ENCODE results near the gene TDP2.

Gene TDP2

DNA sequence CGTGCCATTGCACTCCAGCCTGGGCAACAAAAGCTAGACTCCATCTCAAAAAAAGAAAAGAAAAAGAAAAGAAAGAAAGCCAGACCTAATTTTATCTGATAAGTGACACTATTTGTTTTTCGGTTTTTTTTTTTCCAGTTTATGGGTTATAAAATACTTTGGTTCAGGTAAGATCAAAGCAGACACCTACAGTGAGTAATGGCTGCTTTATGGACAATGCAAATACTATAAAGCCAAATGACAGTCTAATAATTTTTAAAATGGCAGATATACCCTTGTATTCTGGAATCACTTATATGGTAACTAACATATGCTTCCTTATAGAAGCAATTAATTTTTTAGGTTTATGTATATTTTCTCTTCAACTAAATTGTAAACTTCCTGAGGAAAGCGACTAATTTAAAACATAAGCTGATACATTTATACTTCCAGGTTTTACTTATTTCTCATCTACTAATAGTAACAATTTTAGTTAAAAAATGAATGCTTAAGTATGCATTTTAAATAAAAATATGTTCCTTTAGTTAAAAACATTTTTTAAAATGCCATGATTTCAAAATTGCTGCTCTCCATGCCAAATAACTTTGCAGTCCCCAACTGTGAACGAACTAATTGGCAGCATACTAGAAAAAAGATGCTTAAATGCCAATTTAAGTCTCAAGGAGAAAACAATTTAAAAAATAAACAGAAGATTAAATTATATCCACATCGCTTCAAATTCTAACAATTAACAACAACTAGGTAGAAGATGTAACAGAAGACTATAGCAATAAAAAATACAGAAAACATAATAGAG, 59.2 kb downstream of the TDP2 start:
- H3K27ac ChIP-seq = no peak overlapping the region
- TF ChIP-seq, protein P1, sequence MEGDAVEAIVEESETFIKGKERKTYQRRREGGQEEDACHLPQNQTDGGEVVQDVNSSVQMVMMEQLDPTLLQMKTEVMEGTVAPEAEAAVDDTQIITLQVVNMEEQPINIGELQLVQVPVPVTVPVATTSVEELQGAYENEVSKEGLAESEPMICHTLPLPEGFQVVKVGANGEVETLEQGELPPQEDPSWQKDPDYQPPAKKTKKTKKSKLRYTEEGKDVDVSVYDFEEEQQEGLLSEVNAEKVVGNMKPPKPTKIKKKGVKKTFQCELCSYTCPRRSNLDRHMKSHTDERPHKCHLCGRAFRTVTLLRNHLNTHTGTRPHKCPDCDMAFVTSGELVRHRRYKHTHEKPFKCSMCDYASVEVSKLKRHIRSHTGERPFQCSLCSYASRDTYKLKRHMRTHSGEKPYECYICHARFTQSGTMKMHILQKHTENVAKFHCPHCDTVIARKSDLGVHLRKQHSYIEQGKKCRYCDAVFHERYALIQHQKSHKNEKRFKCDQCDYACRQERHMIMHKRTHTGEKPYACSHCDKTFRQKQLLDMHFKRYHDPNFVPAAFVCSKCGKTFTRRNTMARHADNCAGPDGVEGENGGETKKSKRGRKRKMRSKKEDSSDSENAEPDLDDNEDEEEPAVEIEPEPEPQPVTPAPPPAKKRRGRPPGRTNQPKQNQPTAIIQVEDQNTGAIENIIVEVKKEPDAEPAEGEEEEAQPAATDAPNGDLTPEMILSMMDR (IDR thresholded peaks at IDR 0.05; ENCODE audit: low read depth, low read length, missing control alignments) = no peak
- no peaks in the 10 kb centered on the region for H3K36me3 ChIP-seq (replicated peaks)
- DNase-seq = no peak
- in situ Hi-C loops (cut with HindIII; ENCODE audit: low pct_ligation_motif_present, low sequenced_read_pairs) = no loop called here
- no peak overlapping the region for H3K4me3 ChIP-seq (ENCODE audit: low read depth, low read length)
- H3K27me3 ChIP-seq (replicated peaks) = no peaks in the 10 kb centered on the region

GRCh38 chr6:24606200-24606930, 60.3 kb downstream of the TDP2 start:
- no peak overlapping the region for H3K4me3 ChIP-seq (ENCODE audit: low read depth, low read length)
- in situ Hi-C loops (cut with HindIII; ENCODE audit: low pct_ligation_motif_present, low sequenced_read_pairs) = no loop called here
- H3K36me3 ChIP-seq (replicated peaks) = no peaks in the 10 kb centered on the region
- H3K27me3 ChIP-seq (replicated peaks) = no peaks in the 10 kb centered on the region
- TF ChIP-seq, protein P1 (IDR thresholded peaks at IDR 0.05; ENCODE audit: low read depth, low read length, missing control alignments) = no peak
- no peak overlapping the region for H3K27ac ChIP-seq
- no peak for DNase-seq

- TF ChIP-seq, protein P1 (IDR thresholded peaks at IDR 0.05; ENCODE audit: low read depth, low read length, missing control alignments) = no peak
- no peak for DNase-seq
- Histone ChIP-seq H3K27me3 (replicated peaks) (no peaks in the 10 kb centered on the region), H3K36me3 (replicated peaks) (no peaks in the 10 kb centered on the region), H3K27ac (no peak overlapping the region), H3K4me3 (ENCODE audit: low read depth, low read length) (no peak overlapping the region)
- in situ Hi-C loops (cut with HindIII; ENCODE audit: low pct_ligation_motif_present, low sequenced_read_pairs) = no loop called here
These were observed 63.5 kb downstream of the TDP2 start for GRCh38 chr6:24603241-24603640.

GRCh38 chr6:24600903-24601302, 65.8 kb downstream of the TDP2 start:
- H3K27ac ChIP-seq = no peak overlapping the region
- in situ Hi-C loops (cut with HindIII; ENCODE audit: low pct_ligation_motif_present, low sequenced_read_pairs) = no loop called here
- no peak for DNase-seq
- H3K4me3 ChIP-seq (ENCODE audit: low read depth, low read length) = no peak overlapping the region
- TF ChIP-seq, protein P1 (IDR thresholded peaks at IDR 0.05; ENCODE audit: low read depth, low read length, missing control alignments) = no peak
- no peaks in the 10 kb centered on the region for H3K27me3 ChIP-seq (replicated peaks)
- H3K36me3 ChIP-seq (replicated peaks) = no peaks in the 10 kb centered on the region
